CD8-positive, alpha-beta memory T cell (primary cell): ENCODE results near the gene ZNF516. TPM values are rescaled to one million over a fixed set of nuclear protein-coding genes. Genes with fewer than 3 reads are reported as not detected.

Experiments used
- CTCF ChIA-PET: fragments of 350-600 bp; sonication (Branson Sonifier 250); formaldehyde crosslinking; loops from one replicate; lab custom pipeline; 2021; ENCODE audit warnings: antibody characterized with exemption; lab: Charles Lee
- POLR2A ChIA-PET: fragments of 350-600 bp; sonication (Branson Sonifier 250); formaldehyde crosslinking; loops from one replicate; lab custom pipeline; 2021; ENCODE audit warnings: antibody characterized with exemption; lab: Charles Lee
- DNase-seq, 5 donors: peaks; one replicate each; pipeline versions ENCODE4 v3.0.0 to v3.0.0-alpha.2; 2020 to 2022; ENCODE audit warnings: mixed read lengths in 1 of 5
- H3K27ac ChIP-seq: one replicate; pipeline ENCODE4 v1.7.0; 2013; ENCODE audit warnings: low read depth, mild to moderate bottlenecking, low read length, moderate library complexity
- H3K27me3 ChIP-seq: 2 replicates; pipeline ENCODE4 v1.7.0; 2013; ENCODE audit warnings: low read length, mild to moderate bottlenecking; ENCODE audit not compliant: insufficient read depth, poor library complexity, severe bottlenecking
- H3K36me3 ChIP-seq: 2 replicates; pipeline ENCODE4 v1.7.0; 2013; ENCODE audit warnings: mild to moderate bottlenecking, low read length, moderate library complexity; ENCODE audit not compliant: insufficient read depth
- H3K4me1 ChIP-seq: 2 replicates; pipeline ENCODE4 v1.7.0; 2013; ENCODE audit warnings: mild to moderate bottlenecking, low read length, moderate library complexity; ENCODE audit not compliant: insufficient read depth
- H3K4me3 ChIP-seq: 2 replicates; pipeline ENCODE4 v1.7.0; 2013; ENCODE audit warnings: mild to moderate bottlenecking, low read length
- H3K9me3 ChIP-seq: 2 replicates; pipeline ENCODE4 v1.7.0; 2013; ENCODE audit warnings: mild to moderate bottlenecking, low read length
- H3K27ac Mint-ChIP-seq, 8 donors: one replicate each; pipeline ENCODE4 v1.8.0; 2020 to 2021; ENCODE audit warnings: mixed read lengths in 8 of 8, mild to moderate bottlenecking in 6 of 8, inconsistent platforms in 3 of 8, moderate library complexity in 3 of 8
- H3K27me3 Mint-ChIP-seq, 2 donors: one replicate each; pipeline ENCODE4 v1.8.0; 2020 to 2021; ENCODE audit warnings: mixed read lengths in 2 of 2, mild to moderate bottlenecking in 1 of 2, moderate library complexity in 1 of 2
- H3K36me3 Mint-ChIP-seq, 3 donors: one replicate each; pipeline ENCODE4 v1.8.0; 2020 to 2021; ENCODE audit warnings: mixed read lengths in 3 of 3, inconsistent platforms in 1 of 3, mild to moderate bottlenecking in 1 of 3
- H3K4me1 Mint-ChIP-seq, 3 donors: one replicate each; pipeline ENCODE4 v1.8.0; 2020 to 2021; ENCODE audit warnings: mixed read lengths in 3 of 3, inconsistent platforms in 1 of 3, mild to moderate bottlenecking in 1 of 3
- H3K4me3 Mint-ChIP-seq, 7 donors: one replicate each; pipeline ENCODE4 v1.8.0; 2020 to 2021; ENCODE audit warnings: mixed read lengths in 7 of 7, mild to moderate bottlenecking in 6 of 7, moderate library complexity in 4 of 7, inconsistent platforms in 2 of 7
- H3K9me3 Mint-ChIP-seq, 5 donors: one replicate each; pipeline ENCODE4 v1.8.0; 2020 to 2022; ENCODE audit warnings: mixed read lengths in 5 of 5, mild to moderate bottlenecking in 3 of 5, moderate library complexity in 2 of 5, inconsistent platforms in 1 of 5
- polyA plus RNA-seq: library from polyadenylated mRNA; unstranded; fragments of 300-500 nt; fragmentation: Illumina TruSeq; gene quantifications from one replicate; pipeline ENCODE4 v1.2.3, GENCODE V29; 2021
- total RNA-seq, 2 experiments: library from RNA; stranded (reverse); gene quantifications; one replicate each; pipeline ENCODE4 v1.2.3, GENCODE V29; 2021

Gene ZNF516
- total and polyA plus RNA-seq, 3 experiments from 2014 or later, result 1.3 to 1.9 (median 1.6) TPM

GRCh38 chr18:76451396-76452331 is 43.4 kb downstream of the ZNF516 start:
- peaks cover 18 to 32% (median 22%) of the 10 kb centered on the region in 3 donors for H3K4me1 Mint-ChIP-seq
- CTCF ChIA-PET, result interaction anchor here (0.7 kb wide), 1 partner anchor 40 kb away, joined by 3 read pairs; no protein-coding TSS in a partner anchor
- H3K27ac ChIP-seq, result no peak overlapping the region

DNA sequence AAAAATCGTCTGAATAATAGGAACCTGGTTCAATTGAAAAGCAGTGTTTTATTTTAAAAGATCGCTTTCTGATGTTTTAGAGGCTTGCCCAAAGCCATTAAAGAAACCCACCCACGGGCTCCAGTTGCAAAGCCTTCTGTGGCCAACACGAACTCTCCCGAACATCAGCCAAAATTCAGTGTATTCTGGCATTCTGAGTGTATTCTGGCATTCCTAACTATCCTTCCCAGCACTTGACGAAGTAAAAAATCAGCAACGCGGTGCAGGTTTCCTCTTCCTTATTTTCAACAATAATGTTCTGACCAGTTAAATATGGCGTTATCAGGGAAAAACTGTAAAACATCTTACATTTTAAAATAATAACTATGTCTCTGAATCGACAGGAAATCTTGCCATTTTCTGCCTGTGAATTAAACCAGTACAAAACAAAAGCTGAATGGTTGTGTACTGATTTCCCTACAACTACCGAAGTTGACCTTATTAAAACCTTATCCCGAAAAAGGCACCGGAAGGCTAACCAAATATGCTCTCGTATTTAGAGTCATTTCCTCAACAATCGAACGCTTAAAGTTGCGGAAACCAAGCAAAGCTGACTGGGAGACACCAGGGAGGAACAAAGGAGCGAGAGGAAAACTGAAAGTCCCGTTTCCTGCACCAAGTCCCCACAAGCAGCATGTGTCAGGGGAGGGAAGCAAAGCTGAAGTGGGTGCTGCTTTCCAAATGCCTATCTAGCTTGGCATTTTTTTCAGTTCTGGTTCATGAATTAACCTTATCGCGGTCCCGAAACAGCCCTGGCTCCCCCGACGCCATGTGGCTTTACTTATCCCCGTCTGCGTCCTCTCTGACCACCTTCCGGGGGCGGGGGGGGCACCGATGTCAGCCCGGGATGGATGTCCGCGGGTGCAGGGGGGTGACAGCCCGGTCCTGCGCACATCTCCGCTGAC is 44.3 kb downstream of the ZNF516 start:
- H3K36me3 Mint-ChIP-seq, result no peaks in the 10 kb centered on the region
- H3K9me3 Mint-ChIP-seq, result no peaks in the 10 kb centered on the region
- H3K4me3 Mint-ChIP-seq, result peak overlapping the region; percentile 82 to 88 (median 84)
- no peaks in the 10 kb centered on the region for H3K36me3 ChIP-seq
- ChIA-PET CTCF (interaction anchor here (0.7 kb wide), 1 partner anchor 39 kb away, joined by 3 read pairs; no protein-coding TSS in a partner anchor), POLR2A (no interaction called here)
- peaks cover 15% of the 10 kb centered on the region for H3K4me1 ChIP-seq
- peaks cover 18 to 32% (median 22%) of the 10 kb centered on the region in 3 donors for H3K4me1 Mint-ChIP-seq
- H3K27ac ChIP-seq, result no peak overlapping the region
- peak overlapping the region in 3 of 8 donors; percentile 17 to 67 (median 51) for H3K27ac Mint-ChIP-seq
- H3K4me3 ChIP-seq, result peak overlapping the region; percentile 64
- peak in 1 of 5 donors; percentile 16 for DNase-seq
- H3K27me3 Mint-ChIP-seq, result peaks cover 18 to 61% of the 10 kb centered on the region in 2 donors
- H3K9me3 ChIP-seq, result no peaks in the 10 kb centered on the region
- no peaks in the 10 kb centered on the region for H3K27me3 ChIP-seq

More at GRCh38 chr18:76451396-76452331, 43.4 kb downstream of the ZNF516 start:
- Histone ChIP-seq H3K36me3 (no peaks in the 10 kb centered on the region), H3K9me3 (no peaks in the 10 kb centered on the region), H3K4me1 (peaks cover 15% of the 10 kb centered on the region), H3K4me3 (peak overlapping the region; percentile 64), H3K27me3 (no peaks in the 10 kb centered on the region)
- peak overlapping the region; percentile 82 to 88 (median 84) for H3K4me3 Mint-ChIP-seq
- H3K27ac Mint-ChIP-seq, result peak overlapping the region in 1 of 8 donors; percentile 12
- H3K36me3 Mint-ChIP-seq, result no peaks in the 10 kb centered on the region
- DNase-seq, result no peak
- POLR2A ChIA-PET, result no interaction called here
- no peaks in the 10 kb centered on the region for H3K9me3 Mint-ChIP-seq
- H3K27me3 Mint-ChIP-seq, result peaks cover 18 to 53% of the 10 kb centered on the region in 2 donors

- POLR2A ChIA-PET, result no interaction called here
- Histone ChIP-seq H3K27me3 (no peaks in the 10 kb centered on the region), H3K4me3 (no peak overlapping the region), H3K9me3 (no peaks in the 10 kb centered on the region), H3K27ac (no peak overlapping the region), H3K36me3 (no peaks in the 10 kb centered on the region), H3K4me1 (peaks cover 15% of the 10 kb centered on the region)
- CTCF ChIA-PET, result no interaction called here
- DNase-seq, result no peak
- no peak overlapping the region for H3K27ac Mint-ChIP-seq
- peaks cover 18 to 32% (median 22%) of the 10 kb centered on the region in 3 donors for H3K4me1 Mint-ChIP-seq
- H3K27me3 Mint-ChIP-seq, result peaks cover 18 to 61% of the 10 kb centered on the region in 2 donors
- no peaks in the 10 kb centered on the region for H3K36me3 Mint-ChIP-seq
- peak overlapping the region in 1 of 7 donors; percentile 5 for H3K4me3 Mint-ChIP-seq
- H3K9me3 Mint-ChIP-seq, result no peaks in the 10 kb centered on the region
Observed at GRCh38 chr18:76449111-76449453, 46.0 kb downstream of the ZNF516 start.

DNA sequence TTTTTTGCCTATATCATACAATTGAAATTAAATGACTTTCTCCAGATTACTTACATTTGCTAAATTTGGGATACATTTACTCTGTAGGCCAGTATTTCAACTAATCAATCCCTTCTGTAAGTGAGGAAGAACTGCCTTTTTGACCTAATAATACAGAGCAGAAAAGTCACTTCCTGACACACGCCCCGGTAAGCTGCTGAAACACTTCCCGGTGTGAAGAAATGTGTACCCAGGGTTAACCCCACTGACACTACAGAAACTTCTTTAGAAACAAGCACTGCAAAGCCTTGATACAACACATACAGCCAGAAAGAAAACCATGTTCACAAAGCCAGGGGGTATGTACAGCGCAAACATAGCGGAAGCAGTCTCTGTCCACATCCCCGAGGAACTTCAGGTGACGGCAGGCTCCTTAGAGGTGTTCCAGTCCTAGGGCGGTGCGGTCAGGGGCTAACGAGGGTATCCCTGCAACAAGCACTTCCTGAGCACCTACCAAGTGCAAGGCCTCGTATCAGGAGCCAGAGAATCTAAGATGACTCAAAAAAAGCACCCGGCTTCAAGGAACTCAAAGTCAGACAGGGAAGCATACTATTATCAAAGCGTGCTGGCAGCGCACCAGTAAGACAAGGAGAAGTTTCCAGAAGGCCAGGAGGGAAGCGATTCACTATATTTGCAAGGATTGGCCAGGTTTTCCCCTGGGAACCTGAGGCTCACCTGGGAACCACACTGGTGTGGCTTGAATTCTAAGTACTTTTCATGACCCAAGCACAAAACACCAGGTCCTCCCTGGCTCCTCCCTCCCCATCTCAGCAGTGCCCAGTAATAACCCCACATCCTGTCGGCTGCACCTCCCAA is 46.6 kb downstream of the ZNF516 start:
- H3K4me3 Mint-ChIP-seq, result peak overlapping the region in 2 of 7 donors; percentile 27 to 65
- no peak overlapping the region for H3K27ac ChIP-seq
- H3K4me3 ChIP-seq, result no peak overlapping the region
- H3K4me1 ChIP-seq, result peaks cover 15% of the 10 kb centered on the region
- ChIA-PET POLR2A (no interaction called here), CTCF (no interaction called here)
- H3K27me3 ChIP-seq, result no peaks in the 10 kb centered on the region
- peaks cover 18 to 32% (median 22%) of the 10 kb centered on the region in 3 donors for H3K4me1 Mint-ChIP-seq
- no peak overlapping the region for H3K27ac Mint-ChIP-seq
- no peaks in the 10 kb centered on the region for H3K9me3 ChIP-seq
- no peaks in the 10 kb centered on the region for H3K9me3 Mint-ChIP-seq
- no peaks in the 10 kb centered on the region for H3K36me3 ChIP-seq
- H3K27me3 Mint-ChIP-seq, result peaks cover 18 to 59% of the 10 kb centered on the region in 2 donors
- DNase-seq, result no peak
- H3K36me3 Mint-ChIP-seq, result no peaks in the 10 kb centered on the region

GRCh38 chr18:76447258-76447890 is 47.7 kb downstream of the ZNF516 start:
- H3K36me3 ChIP-seq, result no peaks in the 10 kb centered on the region
- Mint-ChIP-seq H3K27me3 (peaks cover 12 to 55% of the 10 kb centered on the region in 2 donors), H3K36me3 (no peaks in the 10 kb centered on the region), H3K27ac (no peak overlapping the region), H3K9me3 (no peaks in the 10 kb centered on the region), H3K4me3 (no peak overlapping the region), H3K4me1 (peaks cover 18 to 32% (median 22%) of the 10 kb centered on the region in 3 donors)
- CTCF ChIA-PET, result no interaction called here
- H3K27ac ChIP-seq, result no peak overlapping the region
- POLR2A ChIA-PET, result no interaction called here
- peaks cover 12% of the 10 kb centered on the region for H3K4me1 ChIP-seq
- no peak overlapping the region for H3K4me3 ChIP-seq
- no peaks in the 10 kb centered on the region for H3K27me3 ChIP-seq
- DNase-seq, result no peak
- H3K9me3 ChIP-seq, result no peaks in the 10 kb centered on the region

- POLR2A ChIA-PET, result no interaction called here
- no peak for DNase-seq
- H3K4me3 ChIP-seq, result no peak overlapping the region
- peaks cover 4% of the 10 kb centered on the region for H3K4me1 ChIP-seq
- Mint-ChIP-seq H3K4me3 (no peak overlapping the region), H3K9me3 (no peaks in the 10 kb centered on the region), H3K36me3 (no peaks in the 10 kb centered on the region), H3K4me1 (peaks cover 16 to 26% (median 21%) of the 10 kb centered on the region in 3 donors), H3K27ac (no peak overlapping the region), H3K27me3 (peaks cover 8 to 49% of the 10 kb centered on the region in 2 donors)
- no peaks in the 10 kb centered on the region for H3K9me3 ChIP-seq
- no peak overlapping the region for H3K27ac ChIP-seq
- H3K36me3 ChIP-seq, result no peaks in the 10 kb centered on the region
- H3K27me3 ChIP-seq, result no peaks in the 10 kb centered on the region
- CTCF ChIA-PET, result no interaction called here
Observed at GRCh38 chr18:76446321-76447257, 48.5 kb downstream of the ZNF516 start.
